H9 (cell line): Measurements from ENCODE around the gene DEUP1. TPM values are rescaled to one million over a fixed set of nuclear protein-coding genes. Genes with fewer than 3 reads are reported as not detected.

ENCODE experiments used
- DNase-seq: peaks from one replicate; pipeline ENCODE4 v3.0.0-alpha.2; 2017
- H2AFZ ChIP-seq: one replicate; pipeline ENCODE4 v1.6.1; 2013; ENCODE audit warnings: mild to moderate bottlenecking, low read length, control low read depth, moderate library complexity
- H2AK5ac ChIP-seq: 2 replicates; pipeline ENCODE4 v1.6.1; 2013; ENCODE audit warnings: low read length, control low read depth, mixed read lengths; ENCODE audit not compliant: insufficient read length
- H2BK120ac ChIP-seq: one replicate; pipeline ENCODE4 v1.6.1; 2013; ENCODE audit warnings: low read depth, mild to moderate bottlenecking, low read length, control low read depth, inconsistent platforms; ENCODE audit not compliant: poor library complexity, severe bottlenecking
- H2BK12ac ChIP-seq: 2 replicates; pipeline ENCODE4 v1.6.1; 2013; ENCODE audit warnings: low read length, control low read depth, mixed read lengths, low read depth; ENCODE audit not compliant: insufficient read length
- H2BK15ac ChIP-seq: 2 replicates; pipeline ENCODE4 v1.6.1; 2013; ENCODE audit warnings: low read depth, low read length, control low read depth
- H2BK20ac ChIP-seq: one replicate; pipeline ENCODE4 v1.6.1; 2013; ENCODE audit warnings: low read depth, mild to moderate bottlenecking, low read length, control low read depth, inconsistent platforms; ENCODE audit not compliant: poor library complexity, severe bottlenecking
- H2BK5ac ChIP-seq: 2 replicates; pipeline ENCODE4 v1.6.1; 2013; ENCODE audit warnings: low read length, control low read depth, mixed read lengths; ENCODE audit not compliant: insufficient read length
- H3K14ac ChIP-seq: 2 replicates; pipeline ENCODE4 v1.6.1; 2013; ENCODE audit warnings: low read length, control low read depth; ENCODE audit not compliant: insufficient read depth
- H3K18ac ChIP-seq: 2 replicates; pipeline ENCODE4 v1.6.1; 2013; ENCODE audit warnings: low read depth, mild to moderate bottlenecking, mixed read lengths, low read length, control low read depth; ENCODE audit not compliant: insufficient read length
- H3K23ac ChIP-seq: 2 replicates; pipeline ENCODE4 v1.6.1; 2013; ENCODE audit warnings: low read length, control low read depth, mixed read lengths, low read depth; ENCODE audit not compliant: insufficient read length
- H3K23me2 ChIP-seq: 2 replicates; pipeline ENCODE4 v1.6.1; 2013; ENCODE audit warnings: low read depth, mild to moderate bottlenecking, mixed read lengths, low read length, control low read depth; ENCODE audit not compliant: insufficient read length, poor library complexity, severe bottlenecking
- H3K27ac ChIP-seq: 2 replicates; pipeline ENCODE4 v1.5.1; 2013; ENCODE audit warnings: low read length, control low read depth, mixed read lengths, low read depth; ENCODE audit not compliant: insufficient read length
- H3K27me3 ChIP-seq: 2 replicates; pipeline ENCODE4 v1.6.1; 2013; ENCODE audit warnings: low read length, control low read depth, inconsistent platforms; ENCODE audit not compliant: insufficient read depth
- H3K4ac ChIP-seq: 2 replicates; pipeline ENCODE4 v1.6.1; 2013; ENCODE audit warnings: low read depth, mild to moderate bottlenecking, control low read depth, inconsistent platforms, low read length, moderate library complexity
- H3K4me1 ChIP-seq: 2 replicates; pipeline ENCODE4 v1.6.1; 2013; ENCODE audit warnings: low read length, control low read depth, inconsistent platforms; ENCODE audit not compliant: insufficient read depth
- H3K4me2 ChIP-seq: 2 replicates; pipeline ENCODE4 v1.6.1; 2013; ENCODE audit warnings: low read length, control low read depth, mixed read lengths; ENCODE audit not compliant: insufficient read length, insufficient read depth
- H3K56ac ChIP-seq: 2 replicates; pipeline ENCODE4 v1.6.1; 2013; ENCODE audit warnings: low read depth, mild to moderate bottlenecking, mixed read lengths, low read length, control low read depth; ENCODE audit not compliant: insufficient read length
- H3K79me1 ChIP-seq: 2 replicates; pipeline ENCODE4 v1.6.1; 2013; ENCODE audit warnings: low read depth, mild to moderate bottlenecking, moderate library complexity, low read length, control low read depth, inconsistent platforms; ENCODE audit not compliant: insufficient read depth, poor library complexity, severe bottlenecking
- H3K79me2 ChIP-seq: 2 replicates; pipeline ENCODE4 v1.6.1; 2013; ENCODE audit warnings: low read length, control low read depth, inconsistent platforms; ENCODE audit not compliant: insufficient read depth
- H3K9ac ChIP-seq: 2 replicates; pipeline ENCODE4 v1.6.1; 2013; ENCODE audit warnings: low read length, control low read depth, mixed read lengths; ENCODE audit not compliant: insufficient read length; ENCODE audit errors: extremely low read depth
- H3K9me3 ChIP-seq: one replicate; pipeline ENCODE4 v1.6.1; 2013; ENCODE audit warnings: low read depth, low read length, inconsistent platforms; ENCODE audit not compliant: control insufficient read depth
- H3T11ph ChIP-seq: one replicate; pipeline ENCODE4 v1.6.1; 2013; ENCODE audit warnings: mild to moderate bottlenecking, low read length, control low read depth, inconsistent platforms
- H4K20me1 ChIP-seq: one replicate; pipeline ENCODE4 v1.6.1; 2013; ENCODE audit not compliant: control insufficient read depth, insufficient read length, insufficient read depth
- H4K5ac ChIP-seq: 2 replicates; pipeline ENCODE4 v1.6.1; 2013; ENCODE audit warnings: low read depth, mild to moderate bottlenecking, mixed read lengths, low read length, control low read depth; ENCODE audit not compliant: insufficient read length
- H4K8ac ChIP-seq: replicated peaks from 2 replicates; pipeline ENCODE4 v1.6.1; 2013; ENCODE audit warnings: low read length, control low read depth, mixed read lengths, low read depth; ENCODE audit not compliant: insufficient read length
- H4K91ac ChIP-seq: 2 replicates; pipeline ENCODE4 v1.6.1; 2013; ENCODE audit warnings: low read depth, mild to moderate bottlenecking, moderate library complexity, mixed read lengths, low read length, control low read depth; ENCODE audit not compliant: insufficient read length
- H3K27ac Mint-ChIP-seq, 3 experiments: 2 replicates in 2 of 3; 3 replicates in 1 of 3; pipeline ENCODE4 v1.8.0; 2020 to 2021; ENCODE audit warnings: mixed read lengths in 3 of 3, mild to moderate bottlenecking in 1 of 3, moderate library complexity in 1 of 3
- H3K27me3 Mint-ChIP-seq: 2 replicates; pipeline ENCODE4 v1.8.0; 2021; ENCODE audit warnings: low read depth, mild to moderate bottlenecking, moderate library complexity, mixed read lengths
- H3K36me3 Mint-ChIP-seq, 3 experiments: 2 replicates in 2 of 3; 3 replicates in 1 of 3; pipeline ENCODE4 v1.8.0; 2020 to 2021; ENCODE audit warnings: low read depth in 3 of 3, mixed read lengths in 3 of 3; ENCODE audit not compliant: insufficient read depth in 1 of 3
- H3K4me1 Mint-ChIP-seq, 2 experiments: 2 replicates each; pipeline ENCODE4 v1.8.0; 2020; ENCODE audit warnings: mixed read lengths in 2 of 2
- H3K4me3 Mint-ChIP-seq, 2 experiments: 2 replicates in 1 of 2; 3 replicates in 1 of 2; pipeline ENCODE4 v1.8.0; 2020 to 2021; ENCODE audit warnings: mild to moderate bottlenecking in 2 of 2, mixed read lengths in 2 of 2, moderate library complexity in 1 of 2
- H3K9me3 Mint-ChIP-seq, 2 experiments: 2 replicates in 1 of 2; 3 replicates in 1 of 2; pipeline ENCODE4 v1.8.0; 2020; ENCODE audit warnings: mild to moderate bottlenecking in 2 of 2, mixed read lengths in 2 of 2, moderate library complexity in 1 of 2
- CTCF ChIP-seq: fragments of 200-600 bp; sonication (generic); conservative IDR thresholded peaks from 3 replicates; pipeline ENCODE4 v1.8.0; 2021; ENCODE audit warnings: antibody characterized with exemption, mild to moderate bottlenecking
- WGBS: extraction: QIAGEN DNeasy Blood & Tissue Kit; methylation state at CpG from one replicate; pipeline ENCODE4 v1.1.7; 2013; ENCODE audit warnings: missing lambda C conversion rate, low lambda C conversion rate, mixed read lengths; ENCODE audit not compliant: insufficient read length; ENCODE audit errors: extremely low coverage; 5-methylcytosine and 5-hydroxymethylcytosine counted together
- total RNA-seq: library from RNA; stranded (reverse); gene quantifications from 2 replicates; pipeline ENCODE4 v1.2.1, GENCODE V29; 2021

DEUP1 gene
- total RNA-seq, 1 experiment from 2014 or later, result 0.22 TPM

GRCh38 chr11:93468290-93468689 lies 137.7 kb downstream of the DEUP1 start:
- Histone ChIP-seq H3K4me2 (no peak overlapping the region), H2BK20ac (no peak overlapping the region), H3K56ac (no peak overlapping the region), H3K9ac (no peak overlapping the region), H2BK12ac (no peak overlapping the region), H2BK120ac (no peak overlapping the region), H3K27ac (no peak overlapping the region), H3K79me2 (no peaks in the 10 kb centered on the region), H4K91ac (no peak overlapping the region), H3K4ac (no peak overlapping the region), H4K20me1 (no peaks in the 10 kb centered on the region), H3K14ac (no peak overlapping the region), H4K8ac (no peak overlapping the region), H3K23me2 (no peaks in the 10 kb centered on the region), H3K79me1 (no peaks in the 10 kb centered on the region), H2BK5ac (no peak overlapping the region), H3T11ph (no peak overlapping the region), H2AFZ (no peak overlapping the region), H3K18ac (no peak overlapping the region), H2BK15ac (no peak overlapping the region), H4K5ac (no peak overlapping the region), H3K23ac (no peak overlapping the region), H2AK5ac (no peak overlapping the region), H3K27me3 (no peaks in the 10 kb centered on the region), H3K4me1 (no peaks in the 10 kb centered on the region), H3K9me3 (no peaks in the 10 kb centered on the region)
- Mint-ChIP-seq H3K27me3 (no peaks in the 10 kb centered on the region), H3K36me3 (no peaks in the 10 kb centered on the region), H3K9me3 (peaks cover 0 to 3% of the 10 kb centered on the region in 2 experiments; a peak in 2 of 5 replicates), H3K27ac (no peak overlapping the region), H3K4me3 (no peak overlapping the region), H3K4me1 (peaks cover 5% of the 10 kb centered on the region in 2 experiments; a peak in 3 of 4 replicates)
- TF ChIP-seq CTCF, result no peak
- no CpG with 5 or more reads among the region's 5 CpGs for WGBS
- no peak for DNase-seq
